Caco-2 (cell line): Measurements from ENCODE around the gene LGI1. TPM values are rescaled to one million over a fixed set of nuclear protein-coding genes. Genes with fewer than 3 reads are reported as not detected.

Source experiments
- Bru-seq: library from RNA; stranded (reverse); fragments of 400-500 nt; gene quantifications from one replicate; lab custom pipeline; 2021; lab: Mats Ljungman, UMichigan
- BruChase-seq, 2 experiments: library from RNA; stranded (reverse); fragments of 400-500 nt; gene quantifications; one replicate each; lab custom pipeline; 2021; lab: Mats Ljungman, UMichigan
- BruUV-seq: library from RNA; stranded (reverse); fragments of 400-500 nt; replicated peaks from 2 replicates; lab custom pipeline; 2021; lab: Mats Ljungman, UMichigan
- CTCF ChIA-PET: fragments of 300-600 bp; sonication (Branson Sonifier 250); formaldehyde crosslinking; loops from one replicate; lab custom pipeline; 2022; ENCODE audit warnings: antibody characterized with exemption; lab: Charles Lee
- POLR2A ChIA-PET: fragments of 300-600 bp; sonication (Branson Sonifier 250); formaldehyde crosslinking; loops from one replicate; lab custom pipeline; 2022; ENCODE audit warnings: antibody characterized with exemption; lab: Charles Lee
- DNase-seq, 2 experiments: peaks; one replicate each; pipeline versions ENCODE4 v3.0.0 to v3.0.0-alpha.2; 2020 to 2022
- H3K27me3 ChIP-seq: replicated peaks from 2 replicates; pipeline ENCODE4 v1.6.0; 2011; ENCODE audit warnings: low read length; ENCODE audit not compliant: control insufficient read depth, insufficient read depth
- H3K36me3 ChIP-seq: 2 replicates; pipeline ENCODE4 v1.5.1; 2011; ENCODE audit warnings: low read length; ENCODE audit not compliant: control insufficient read depth, insufficient read depth
- H3K4me1 ChIP-seq: fragments of 250-450 bp; sonication (Bioruptor Pico); 2 replicates; pipeline ENCODE4 v1.5.1; 2020; ENCODE audit warnings: mild to moderate bottlenecking
- H3K4me3 ChIP-seq: 2 replicates; pipeline ENCODE4 v1.5.1; 2011; ENCODE audit warnings: low read depth, mild to moderate bottlenecking, control low read depth, low read length
- H3K9me3 ChIP-seq: fragments of 250-450 bp; sonication (Bioruptor Pico); 2 replicates; pipeline ENCODE4 v1.5.1; 2020; ENCODE audit warnings: mild to moderate bottlenecking, moderate library complexity
- H3K27ac Mint-ChIP-seq: one replicate; pipeline ENCODE4 v1.8.0; 2022; ENCODE audit warnings: mixed read lengths; ENCODE audit not compliant: unreplicated experiment
- H3K27me3 Mint-ChIP-seq: one replicate; pipeline ENCODE4 v1.8.0; 2022; ENCODE audit warnings: mixed read lengths; ENCODE audit not compliant: insufficient read depth, unreplicated experiment
- H3K36me3 Mint-ChIP-seq: one replicate; pipeline ENCODE4 v1.8.0; 2022; ENCODE audit warnings: mild to moderate bottlenecking, mixed read lengths; ENCODE audit not compliant: insufficient read depth, unreplicated experiment
- H3K4me1 Mint-ChIP-seq: one replicate; pipeline ENCODE4 v1.8.0; 2022; ENCODE audit warnings: low read depth, mixed read lengths; ENCODE audit not compliant: unreplicated experiment
- H3K4me3 Mint-ChIP-seq: one replicate; pipeline ENCODE4 v1.8.0; 2022; ENCODE audit warnings: mild to moderate bottlenecking, moderate library complexity, mixed read lengths; ENCODE audit not compliant: unreplicated experiment
- H3K9me3 Mint-ChIP-seq: one replicate; pipeline ENCODE4 v1.8.0; 2022; ENCODE audit warnings: mixed read lengths; ENCODE audit not compliant: unreplicated experiment
- CTCF ChIP-seq, 2 experiments: fragments of 200-600 bp in 1 of 2; IDR thresholded peaks; 1 replicate in 1 of 2; 2 replicates in 1 of 2; pipeline versions ENCODE4 v1.5.1 to v1.8.0; 2011 to 2022; ENCODE audit warnings: antibody characterized with exemption in 1 of 2, control low read depth in 1 of 2, inconsistent platforms in 1 of 2, low read depth in 1 of 2, low read length in 1 of 2, mild to moderate bottlenecking in 1 of 2, moderate library complexity in 1 of 2; ENCODE audit not compliant: insufficient read depth in 1 of 2, severe bottlenecking in 1 of 2, unreplicated experiment in 1 of 2
- intact Hi-C: fragments of 100-400 bp; cut with micrococcal nuclease; formaldehyde crosslinking; loops from one replicate; pipeline ENCODE4 v1.10.0; 2022; ENCODE audit not compliant: unreplicated experiment
- long read RNA-seq: library from polyadenylated mRNA; stranded (forward); transcript quantifications from one replicate; pipeline ENCODE4 v2.0.0, GENCODE V29; 2022
- total RNA-seq: library from RNA; stranded (reverse); gene quantifications from 2 replicates; pipeline ENCODE4 v1.2.3, GENCODE V29; 2022

The LGI1 gene
- total RNA-seq (0.48 and 1.1 TPM in 2 replicates), Bru-seq, nascent RNA (percentile 25 among the genes with signal in this experiment), BruChase-seq, experiment 1, labeled RNA remaining after a 2-hour chase (percentile 25 among the genes with signal in this experiment), BruChase-seq, experiment 2, labeled RNA remaining after a 6-hour chase (percentile 22 among the genes with signal in this experiment)
- long read RNA-seq = 0 reads

DNA sequence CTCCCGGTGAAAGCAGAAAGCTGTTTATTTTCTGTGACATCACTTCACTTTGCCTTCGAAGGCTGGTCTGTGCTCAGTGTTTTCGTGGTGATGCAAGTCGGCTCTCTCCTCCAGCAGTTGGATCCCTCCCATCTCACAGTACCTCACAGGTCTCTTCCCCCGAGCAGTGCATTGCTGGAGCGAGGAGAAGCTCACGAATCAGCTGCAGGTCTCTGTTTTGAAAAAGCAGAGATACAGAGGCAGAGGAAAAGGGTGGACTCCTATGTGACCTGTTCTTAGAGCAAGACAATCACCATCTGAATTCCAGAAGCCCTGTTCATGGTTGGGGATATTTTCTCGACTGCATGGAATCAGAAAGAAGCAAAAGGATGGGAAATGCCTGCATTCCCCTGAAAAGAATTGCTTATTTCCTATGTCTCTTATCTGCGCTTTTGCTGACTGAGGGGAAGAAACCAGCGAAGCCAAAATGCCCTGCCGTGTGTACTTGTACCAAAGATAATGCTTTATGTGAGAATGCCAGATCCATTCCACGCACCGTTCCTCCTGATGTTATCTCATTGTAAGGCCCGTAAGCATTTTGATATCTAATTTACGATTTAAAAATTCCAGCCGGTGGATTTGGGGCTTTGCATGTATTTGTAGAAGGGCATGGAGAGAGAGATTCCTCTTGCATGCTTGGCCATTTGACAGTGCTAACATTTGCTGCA lies at the start of gene LGI1:
TSS of gene LGI1 (plus strand) at position 136 of the 707 bp plus-strand sequence. CDS start at position 345, 209 bp downstream.
- no peak within 1 kb of the TSS for H3K4me3 Mint-ChIP-seq

GRCh38 chr10:93710333-93710909 lies 47.3 kb upstream of the LGI1 start:
- no peak for DNase-seq
- CTCF ChIA-PET = interaction anchor here (0.6 to 1.7 kb wide), 2 partner anchors 9 to 105 kb away, joined by 9 read pairs; no protein-coding TSS in a partner anchor
- H3K4me1 Mint-ChIP-seq = peaks cover 11% of the 10 kb centered on the region
- no peaks in the 10 kb centered on the region for H3K36me3 Mint-ChIP-seq
- Histone ChIP-seq H3K9me3 (no peaks in the 10 kb centered on the region), H3K27me3 (no peaks in the 10 kb centered on the region; the same call in 1 of the 2 replicates), H3K36me3 (no peaks in the 10 kb centered on the region), H3K4me3 (no peak overlapping the region), H3K4me1 (0 out of 2 replicates have a peak, but pooled peaks cover 9% of the 10 kb centered on the region)
- BruUV-seq = no TSS peak
- intact Hi-C loops = no loop called here
- H3K4me3 Mint-ChIP-seq = no peak overlapping the region
- no peaks in the 10 kb centered on the region for H3K9me3 Mint-ChIP-seq
- no peaks in the 10 kb centered on the region for H3K27me3 Mint-ChIP-seq
- no peak for TF ChIP-seq CTCF (IDR thresholded peaks at IDR 0.05; ENCODE audit: insufficient read depth in 1 of 2, low read depth in 1 of 2, low read length in 1 of 2, severe bottlenecking in 1 of 2, unreplicated experiment in 1 of 2)
- no peak overlapping the region for H3K27ac Mint-ChIP-seq
- POLR2A ChIA-PET = no interaction called here

More for the DNA sequence above, at the start of gene LGI1:
- Histone ChIP-seq H3K36me3 (no peaks in the 10 kb centered on the region), H3K4me3 (no peak within 1 kb of the TSS), H3K9me3 (no peaks in the 10 kb centered on the region), H3K4me1 (peaks cover 3% of the 10 kb centered on the region), H3K27me3 (no peaks in the 10 kb centered on the region)
- intact Hi-C loops = no loop called here
- Mint-ChIP-seq H3K27me3 (no peaks in the 10 kb centered on the region), H3K4me1 (peaks cover 15% of the 10 kb centered on the region), H3K36me3 (no peaks in the 10 kb centered on the region), H3K9me3 (no peaks in the 10 kb centered on the region), H3K27ac (no peak within 1 kb of the TSS)
- TF ChIP-seq CTCF (IDR thresholded peaks at IDR 0.05; ENCODE audit: insufficient read depth in 1 of 2, low read depth in 1 of 2, low read length in 1 of 2, severe bottlenecking in 1 of 2, unreplicated experiment in 1 of 2) = no peak
- no TSS peak for BruUV-seq
- no peak for DNase-seq
- CTCF ChIA-PET = interaction anchor here (0.5 to 1.4 kb wide), 2 partner anchors 58 to 138 kb away, joined by 3 to 7 read pairs; no protein-coding TSS in a partner anchor
- POLR2A ChIA-PET = no interaction called here

DNA sequence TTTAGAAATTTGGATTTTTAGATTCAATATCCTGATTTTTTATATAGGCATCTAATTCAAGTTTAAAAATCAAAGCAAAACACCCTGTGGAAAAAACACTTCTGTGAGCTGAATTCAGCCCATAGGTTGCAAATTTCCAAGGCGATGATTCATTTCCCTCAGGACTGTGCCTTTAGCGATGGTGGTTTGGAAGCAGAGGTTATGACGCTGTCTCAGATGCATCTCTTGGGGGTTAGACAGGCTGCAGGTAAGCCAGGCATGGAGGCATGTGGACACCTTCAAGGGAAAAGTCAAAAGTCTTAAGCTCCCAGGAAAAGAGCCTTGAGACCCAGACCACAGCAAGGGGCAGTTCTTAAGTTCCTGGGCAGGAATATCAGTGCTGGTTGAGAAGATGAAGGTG lies 45.8 kb upstream of the LGI1 start:
- DNase-seq = no peak
- intact Hi-C loops = no loop called here
- Histone ChIP-seq H3K27me3 (no peaks in the 10 kb centered on the region; the same call in 1 of the 2 replicates), H3K4me3 (no peak overlapping the region), H3K36me3 (no peaks in the 10 kb centered on the region), H3K4me1 (0 out of 2 replicates have a peak, but pooled peaks cover 9% of the 10 kb centered on the region), H3K9me3 (no peaks in the 10 kb centered on the region)
- Mint-ChIP-seq H3K27me3 (no peaks in the 10 kb centered on the region), H3K4me3 (no peak overlapping the region), H3K4me1 (peaks cover 10% of the 10 kb centered on the region), H3K36me3 (no peaks in the 10 kb centered on the region), H3K27ac (no peak overlapping the region), H3K9me3 (no peaks in the 10 kb centered on the region)
- CTCF ChIA-PET = no interaction called here
- POLR2A ChIA-PET = no interaction called here
- no peak for TF ChIP-seq CTCF (IDR thresholded peaks at IDR 0.05; ENCODE audit: insufficient read depth in 1 of 2, low read depth in 1 of 2, low read length in 1 of 2, severe bottlenecking in 1 of 2, unreplicated experiment in 1 of 2)
- BruUV-seq = no TSS peak
